CD4-positive, alpha-beta T cell (primary cell): ENCODE data around the gene KLK11. TPM values are rescaled to one million over a fixed set of nuclear protein-coding genes. Genes with fewer than 3 reads are reported as not detected.

ENCODE experiments used
- ATAC-seq: fragments of 200-7000 bp; cut with Tn5 transposase; one replicate; pipeline ENCODE4 v1.10.0; 2022; ENCODE audit warnings: mild to moderate bottlenecking; ENCODE audit not compliant: poor library complexity
- CTCF ChIA-PET: fragments of 350-600 bp; sonication (Branson Sonifier 250); formaldehyde crosslinking; loops from one replicate; lab custom pipeline; 2021; ENCODE audit warnings: antibody characterized with exemption, inconsistent platforms; lab: Charles Lee
- POLR2A ChIA-PET: fragments of 350-600 bp; sonication (Branson Sonifier 250); formaldehyde crosslinking; loops from one replicate; lab custom pipeline; 2021; ENCODE audit warnings: antibody characterized with exemption, inconsistent platforms; lab: Charles Lee
- DNase-seq, 14 experiments: peaks; one replicate each; pipeline ENCODE4 v3.0.0-alpha.2; 2013 to 2020; ENCODE audit warnings: mixed read lengths in 2 of 14
- H3K27ac ChIP-seq, 2 donors: one replicate each; pipeline versions ENCODE4 v1.5.1 to v1.7.0; 2013; ENCODE audit warnings: low read length in 2 of 2, low read depth in 1 of 2, mild to moderate bottlenecking in 1 of 2
- H3K27me3 ChIP-seq, 2 experiments: 1 replicate in 1 of 2; 2 replicates in 1 of 2; pipeline versions ENCODE4 v1.6.1 to v1.7.0; 2013; ENCODE audit warnings: low read length in 2 of 2, control low read depth in 1 of 2, mild to moderate bottlenecking in 1 of 2, moderate library complexity in 1 of 2; ENCODE audit not compliant: insufficient read depth in 2 of 2, control insufficient read depth in 1 of 2
- H3K36me3 ChIP-seq: one replicate; pipeline ENCODE4 v1.6.1; 2013; ENCODE audit warnings: low read length, control low read depth; ENCODE audit not compliant: insufficient read depth
- H3K4me1 ChIP-seq: one replicate; pipeline ENCODE4 v1.6.1; 2013; ENCODE audit warnings: low read length, control low read depth; ENCODE audit not compliant: insufficient read depth
- H3K4me3 ChIP-seq: one replicate; pipeline ENCODE4 v1.5.1; 2013; ENCODE audit warnings: mild to moderate bottlenecking, low read length, moderate library complexity
- H3K9me3 ChIP-seq, 2 experiments: 1 replicate in 1 of 2; 2 replicates in 1 of 2; pipeline versions ENCODE4 v1.6.1 to v1.7.0; 2013; ENCODE audit warnings: low read length in 2 of 2, mild to moderate bottlenecking in 2 of 2, control low read depth in 1 of 2, moderate library complexity in 1 of 2; ENCODE audit not compliant: control insufficient read depth in 1 of 2, insufficient read depth in 1 of 2
- H3K27ac Mint-ChIP-seq: one replicate; pipeline ENCODE4 v1.8.0; 2020; ENCODE audit warnings: mixed read lengths
- H3K27me3 Mint-ChIP-seq: one replicate; pipeline ENCODE4 v1.8.0; 2021; ENCODE audit warnings: mixed read lengths
- H3K36me3 Mint-ChIP-seq: one replicate; pipeline ENCODE4 v1.8.0; 2021; ENCODE audit warnings: low read depth, mixed read lengths
- H3K4me1 Mint-ChIP-seq: one replicate; pipeline ENCODE4 v1.8.0; 2021; ENCODE audit warnings: low read depth, mixed read lengths
- H3K4me3 Mint-ChIP-seq: one replicate; pipeline ENCODE4 v1.8.0; 2020; ENCODE audit warnings: mild to moderate bottlenecking, mixed read lengths
- H3K9me3 Mint-ChIP-seq: one replicate; pipeline ENCODE4 v1.8.0; 2020; ENCODE audit warnings: mixed read lengths
- CTCF ChIP-seq: fragments of 200-600 bp; IDR thresholded peaks from one replicate; pipeline ENCODE4 v1.8.0; 2022; ENCODE audit warnings: antibody characterized with exemption, mild to moderate bottlenecking
- intact Hi-C, 2 experiments: fragments of 100-400 bp; cut with DNase I in 1 of 2; cut with micrococcal nuclease in 1 of 2; formaldehyde crosslinking; loops; one replicate each; pipeline versions ENCODE4 v1.15.1 to v1.9.0; 2023 to 2025; cut with DNase I, micrococcal nuclease
- polyA plus RNA-seq, 2 donors: library from polyadenylated mRNA; unstranded; fragments of 120-200 nt; gene quantifications; one replicate each; pipeline ENCODE4 v1.2.1, GENCODE V29; 2013
- total RNA-seq, 174 experiments: library from RNA in 2 of 174; stranded (reverse) in 2 of 174; gene quantifications; one replicate each; pipeline ENCODE4 v1.2.3 and lab custom pipeline; 2021 to 2026

KLK11 gene, protein sequence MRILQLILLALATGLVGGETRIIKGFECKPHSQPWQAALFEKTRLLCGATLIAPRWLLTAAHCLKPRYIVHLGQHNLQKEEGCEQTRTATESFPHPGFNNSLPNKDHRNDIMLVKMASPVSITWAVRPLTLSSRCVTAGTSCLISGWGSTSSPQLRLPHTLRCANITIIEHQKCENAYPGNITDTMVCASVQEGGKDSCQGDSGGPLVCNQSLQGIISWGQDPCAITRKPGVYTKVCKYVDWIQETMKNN
- total RNA-seq (not detected), total RNA-seq (lab: John Stamatoyannopoulos, UW) (0 to 0.14 (median 0) reads per million in 172 experiments)
- polyA plus RNA-seq (2013, experiment 1 of 2) = not detected
- polyA plus RNA-seq (2013, experiment 2 of 2) = not detected

GRCh38 chr19:51026554-51026831 lies at the start of gene KLK11:
KLK11 (minus strand) TSS chr19:51026616; CDS start chr19:51025631, 985 bp downstream.
- POLR2A ChIA-PET = no interaction called here
- Histone ChIP-seq H3K27ac (no peak within 1 kb of the TSS), H3K4me1 (no peaks in the 10 kb centered on the region), H3K9me3 (no peaks in the 10 kb centered on the region), H3K36me3 (no peaks in the 10 kb centered on the region), H3K4me3 (no peak within 1 kb of the TSS), H3K27me3 (peaks cover 4 to 32% of the 10 kb centered on the region in 2 experiments)
- peaks cover 73% of the 10 kb centered on the region for H3K27me3 Mint-ChIP-seq
- ATAC-seq = no peak
- H3K4me1 Mint-ChIP-seq = no peaks in the 10 kb centered on the region
- H3K4me3 Mint-ChIP-seq = no peak within 1 kb of the TSS
- intact Hi-C loops = no loop called here
- no peak for TF ChIP-seq CTCF
- H3K27ac Mint-ChIP-seq = no peak within 1 kb of the TSS
- no peaks in the 10 kb centered on the region for H3K36me3 Mint-ChIP-seq
- CTCF ChIA-PET = no interaction called here
- no peak for DNase-seq
- H3K9me3 Mint-ChIP-seq = no peaks in the 10 kb centered on the region

DNA sequence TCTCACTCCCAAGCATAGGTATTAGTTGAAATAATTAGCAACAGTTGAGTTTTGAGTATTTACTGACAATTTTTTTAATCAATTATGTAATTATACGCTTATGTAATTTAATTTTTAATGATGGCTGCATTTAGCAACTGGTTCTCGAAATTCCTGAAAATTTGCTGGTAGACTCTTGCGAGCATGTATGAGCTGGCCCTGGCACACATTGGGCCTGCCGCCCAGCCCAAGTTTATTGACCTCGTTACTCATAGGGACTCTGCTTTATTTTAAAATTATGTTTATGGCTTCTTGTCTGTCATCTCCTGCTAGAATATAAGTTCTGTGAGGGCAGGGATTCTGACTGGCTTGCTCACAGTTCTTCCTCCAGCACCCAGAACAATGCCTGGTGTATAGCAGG lies 49.6 kb upstream of the KLK11 start:
- POLR2A ChIA-PET = no interaction called here
- CTCF ChIA-PET = no interaction called here
- H3K4me1 Mint-ChIP-seq = no peaks in the 10 kb centered on the region

DNA sequence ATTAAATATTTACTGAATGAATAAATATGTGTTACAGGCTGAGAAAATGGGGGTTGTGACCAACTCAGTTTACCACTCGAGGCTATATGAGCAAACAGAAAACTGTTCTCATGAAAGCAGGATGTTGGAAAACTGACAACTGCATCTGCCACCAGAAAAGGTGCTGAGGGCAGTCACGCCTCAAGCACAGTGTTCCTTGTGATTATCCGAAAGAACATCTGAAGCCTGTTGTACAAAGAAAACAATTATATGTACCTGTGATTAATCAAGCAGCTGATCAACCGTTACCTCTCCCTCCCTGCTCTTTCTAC lies 44.6 kb upstream of the KLK11 start:
- H3K9me3 ChIP-seq = peaks cover 0 to 5% of the 10 kb centered on the region in 2 experiments
- H3K4me1 ChIP-seq = no peaks in the 10 kb centered on the region
- no peaks in the 10 kb centered on the region for H3K36me3 ChIP-seq
- no peak overlapping the region for H3K4me3 Mint-ChIP-seq
- DNase-seq (no peak), ATAC-seq (no peak)
- CTCF ChIA-PET = no interaction called here
- H3K9me3 Mint-ChIP-seq = peaks cover 7% of the 10 kb centered on the region
- H3K4me1 Mint-ChIP-seq = no peaks in the 10 kb centered on the region
- TF ChIP-seq CTCF = no peak
- H3K36me3 Mint-ChIP-seq = no peaks in the 10 kb centered on the region
- POLR2A ChIA-PET = no interaction called here
- intact Hi-C loops = no loop called here
- H3K27me3 Mint-ChIP-seq = peaks cover 19% of the 10 kb centered on the region
- H3K4me3 ChIP-seq = no peak overlapping the region
- H3K27ac Mint-ChIP-seq = no peak overlapping the region
- peaks cover 8 to 18% of the 10 kb centered on the region in 2 experiments for H3K27me3 ChIP-seq
- H3K27ac ChIP-seq = no peak overlapping the region

More for the DNA sequence above, 49.6 kb upstream of the KLK11 start:
- H3K36me3 ChIP-seq = no peaks in the 10 kb centered on the region
- no peak overlapping the region for H3K27ac Mint-ChIP-seq
- DNase-seq = no peak
- H3K27me3 ChIP-seq = no peaks in the 10 kb centered on the region
- H3K4me3 Mint-ChIP-seq = no peak overlapping the region
- no peaks in the 10 kb centered on the region for H3K4me1 ChIP-seq
- ATAC-seq = no peak
- intact Hi-C loops = no loop called here
- H3K36me3 Mint-ChIP-seq = no peaks in the 10 kb centered on the region
- H3K4me3 ChIP-seq = no peak overlapping the region
- H3K9me3 ChIP-seq = peaks cover 0 to 5% of the 10 kb centered on the region in 2 experiments
- TF ChIP-seq CTCF = no peak
- H3K27me3 Mint-ChIP-seq = peaks cover 4% of the 10 kb centered on the region
- peaks cover 7% of the 10 kb centered on the region for H3K9me3 Mint-ChIP-seq
- H3K27ac ChIP-seq = no peak overlapping the region
